Bronchial epithelial cell (primary cell): Measurements from ENCODE around the gene EXD2. TPM values are rescaled to one million over a fixed set of nuclear protein-coding genes. Genes with fewer than 3 reads are reported as not detected.

ENCODE experiments used
- DNase-seq: peaks from one replicate; pipeline ENCODE4 v3.0.0-alpha.2; 2010; ENCODE audit warnings: low read depth
- FAIRE-seq: peaks from 2 replicates; lab custom pipeline; 2011; peaks lifted over from hg19 to GRCh38; lab: Jason Lieb, UNC
- H3K27me3 ChIP-seq: 2 replicates; pipeline ENCODE4 v1.5.1; 2011; ENCODE audit warnings: low read length; ENCODE audit not compliant: control insufficient read depth, insufficient read depth
- H3K36me3 ChIP-seq: 2 replicates; pipeline ENCODE4 v1.5.1; 2011; ENCODE audit warnings: low read length; ENCODE audit not compliant: control insufficient read depth, insufficient read depth
- H3K4me3 ChIP-seq: 2 replicates; pipeline ENCODE4 v1.5.1; 2011; ENCODE audit warnings: mild to moderate bottlenecking, low read depth, low read length, control low read depth
- CTCF ChIP-seq: IDR thresholded peaks from 2 replicates; pipeline ENCODE4 v1.5.1; 2011; ENCODE audit warnings: mild to moderate bottlenecking, moderate library complexity, low read length, control low read depth, inconsistent platforms; ENCODE audit not compliant: insufficient read depth, severe bottlenecking
- total RNA-seq: library from RNA; depleted of rRNA; stranded (reverse); fragments of >200 nt; gene quantifications from 2 replicates; pipeline ENCODE4 v1.2.1, GENCODE V29; 2014

EXD2 gene
- total RNA-seq, 1 donor from 2014 or later = 15.5 TPM

GRCh38 chr14:69238883-69239282, 47.6 kb downstream of the EXD2 start:
- Histone ChIP-seq H3K27me3 (no peaks in the 10 kb centered on the region), H3K4me3 (no peak overlapping the region), H3K36me3 (peaks cover 14% of the 10 kb centered on the region)
- no peak for TF ChIP-seq CTCF
- DNase-seq (no peak), FAIRE-seq (no peak)

GRCh38 chr14:69240527-69241173, 49.4 kb downstream of the EXD2 start:
- peaks cover 14% of the 10 kb centered on the region for H3K36me3 ChIP-seq
- FAIRE-seq = peak; percentile 18
- DNase-seq = no peak
- H3K27me3 ChIP-seq = no peaks in the 10 kb centered on the region
- no peak for TF ChIP-seq CTCF
- H3K4me3 ChIP-seq = no peak overlapping the region

GRCh38 chr14:69241577-69241976, 50.3 kb downstream of the EXD2 start:
- no peak for FAIRE-seq
- Histone ChIP-seq H3K27me3 (no peaks in the 10 kb centered on the region), H3K36me3 (peaks cover 8% of the 10 kb centered on the region), H3K4me3 (no peak overlapping the region)
- no peak for TF ChIP-seq CTCF
- no peak for DNase-seq

GRCh38 chr14:69242311-69243224, 51.3 kb downstream of the EXD2 start:
- Histone ChIP-seq H3K36me3 (peaks cover 5% of the 10 kb centered on the region), H3K4me3 (no peak overlapping the region), H3K27me3 (no peaks in the 10 kb centered on the region)
- DNase-seq (peak; percentile 62), FAIRE-seq (no peak)
- TF ChIP-seq CTCF = peak; percentile 55

GRCh38 chr14:69244946-69245345, 53.6 kb downstream of the EXD2 start:
- Histone ChIP-seq H3K27me3 (no peaks in the 10 kb centered on the region), H3K36me3 (no peaks in the 10 kb centered on the region), H3K4me3 (no peak overlapping the region)
- FAIRE-seq = peak; percentile 13
- no peak for TF ChIP-seq CTCF
- no peak for DNase-seq
